ENCODE measurements around the gene LDLRAP1. TPM values are rescaled to one million over a fixed set of nuclear protein-coding genes. Genes with fewer than 3 reads are reported as not detected.

LDLRAP1 gene
- total and polyA plus RNA-seq, 3 donors from 2014 or later, result 11.7 to 19.8 (median 16.6) TPM

- Histone ChIP-seq H3K9me3 (no peaks in the 10 kb centered on the region), H3K27me3 (no peaks in the 10 kb centered on the region), H3K36me3 (ENCODE audit: low read depth, missing control alignments) (no peaks in the 10 kb centered on the region), H3K27ac (no peak overlapping the region), H3K4me1 (peaks cover 20% of the 10 kb centered on the region), H3K4me3 (no peak overlapping the region)
- TF ChIP-seq CTCF (IDR thresholded peaks at IDR 0.05) (no peak), POLR2A (IDR thresholded peaks at IDR 0.05) (no peak)
- 83 to 97% methylated on average over 1 of the region's 1 CpG for WGBS, 2 donors
- no peak for DNase-seq
- intact Hi-C loops (cut with DNase I; ENCODE audit: low total_unique reads), result no loop called here
These were observed 2.0 kb upstream of the LDLRAP1 start for GRCh38 chr1:25541425-25541824.

- no peak for DNase-seq
- no peak overlapping the region for H3K4me3 ChIP-seq
- H3K4me1 ChIP-seq, result peaks cover 22% of the 10 kb centered on the region
- no peak overlapping the region for H3K27ac ChIP-seq
- intact Hi-C loops (cut with DNase I; ENCODE audit: low total_unique reads), result no loop called here
- no peaks in the 10 kb centered on the region for H3K9me3 ChIP-seq
- H3K27me3 ChIP-seq, result no peaks in the 10 kb centered on the region
- TF ChIP-seq CTCF (IDR thresholded peaks at IDR 0.05), result no peak
- TF ChIP-seq POLR2A (IDR thresholded peaks at IDR 0.05), result no peak
- no peaks in the 10 kb centered on the region for H3K36me3 ChIP-seq (ENCODE audit: low read depth, missing control alignments)
- WGBS, 2 donors, result 61 to 64% methylated on average over 8 of the region's 8 CpGs
These were observed 1.3 kb upstream of the LDLRAP1 start for GRCh38 chr1:25541889-25542658.

GRCh38 chr1:25543005-25543424 is 391 bp upstream of the LDLRAP1 start:
- H3K4me3 ChIP-seq, result peak overlapping the region; percentile 75 to 84
- intact Hi-C loops (cut with DNase I; ENCODE audit: low total_unique reads), result no loop called here
- WGBS, 2 donors, result 12 to 24% methylated on average over 6 to 7 of the region's 7 CpGs

GRCh38 chr1:25544243-25544764 is 898 bp downstream of the LDLRAP1 start:
- Histone ChIP-seq H3K4me1 (peaks cover 25% of the 10 kb centered on the region), H3K4me3 (peak overlapping the region; percentile 75 to 84), H3K27me3 (no peaks in the 10 kb centered on the region), H3K9me3 (no peaks in the 10 kb centered on the region), H3K36me3 (ENCODE audit: low read depth, missing control alignments) (no peaks in the 10 kb centered on the region), H3K27ac (peak overlapping the region; percentile 10 to 73)
- DNase-seq, result no peak
- intact Hi-C loops (cut with DNase I; ENCODE audit: low total_unique reads), result no loop called here
- TF ChIP-seq CTCF (IDR thresholded peaks at IDR 0.05) (no peak), POLR2A (IDR thresholded peaks at IDR 0.05) (no peak)
- 8 to 12% methylated on average over 20 to 25 of the region's 25 CpGs for WGBS, 2 donors

More at GRCh38 chr1:25543005-25543424, 391 bp upstream of the LDLRAP1 start:
- H3K27me3 ChIP-seq, result no peaks in the 10 kb centered on the region
- TF ChIP-seq POLR2A (IDR thresholded peaks at IDR 0.05) (no peak), CTCF (IDR thresholded peaks at IDR 0.05) (no peak)
- H3K4me1 ChIP-seq, result peaks cover 22% of the 10 kb centered on the region
- H3K27ac ChIP-seq, result peak overlapping the region in 1 of 2 donors; percentile 73
- no peaks in the 10 kb centered on the region for H3K36me3 ChIP-seq (ENCODE audit: low read depth, missing control alignments)
- no peak for DNase-seq
- H3K9me3 ChIP-seq, result no peaks in the 10 kb centered on the region
